Testis (tissue), 5 donors: ENCODE data around the gene SHLD1. TPM values are rescaled to one million over a fixed set of nuclear protein-coding genes. Genes with fewer than 3 reads are reported as not detected.
"Not testable (repeated sequence)": the region's sequence is repeated elsewhere in the genome, so short reads cannot be mapped to it uniquely, and the experiment has no call there.

Experiments used
- DNase-seq: peaks from one replicate; pipeline ENCODE4 v3.0.0-alpha.2; 2019
- H3K27ac ChIP-seq, 2 donors: fragments of 200-600 bp; sonication (generic); one replicate each; pipeline ENCODE4 v1.5.1; 2019
- H3K27me3 ChIP-seq: fragments of 200-600 bp; sonication (generic); one replicate; pipeline ENCODE4 v1.5.1; 2019
- H3K36me3 ChIP-seq: fragments of 200-600 bp; sonication (generic); one replicate; pipeline ENCODE4 v1.5.1; 2017; ENCODE audit warnings: low read depth; ENCODE audit errors: missing control alignments
- H3K4me1 ChIP-seq: fragments of 200-600 bp; sonication (generic); one replicate; pipeline ENCODE4 v1.5.1; 2019
- H3K4me3 ChIP-seq, 2 donors: fragments of 200-600 bp; sonication (generic); one replicate each; pipeline ENCODE4 v1.5.1; 2017 to 2019
- H3K9me3 ChIP-seq: fragments of 200-600 bp; sonication (generic); one replicate; pipeline ENCODE4 v1.5.1; 2017
- POLR2A ChIP-seq: fragments of 450-650 bp; IDR thresholded peaks from one replicate; pipeline ENCODE4 v1.6.1; 2017; ENCODE audit warnings: antibody characterized with exemption, mild to moderate bottlenecking, moderate library complexity
- WGBS, 2 donors: methylation state at CpG; one replicate each; pipeline ENCODE4 v1.1.5; 2018; 5-methylcytosine and 5-hydroxymethylcytosine counted together
- intact Hi-C: fragments of 100-400 bp; cut with DNase I; formaldehyde crosslinking; loops from one replicate; pipeline ENCODE4 v1.15.1; 2023; ENCODE audit warnings: low total_unique reads
- long read RNA-seq, 2 donors: transcript quantifications; one replicate each; lab custom pipeline, GENCODE V29; 2026
- polyA plus RNA-seq: library from polyadenylated mRNA; stranded (reverse); fragments of 350-450 nt; fragmentation: Illumina TruSeq; extraction: RNeasy Lipid Tissue Mini Kit (QIAGEN cat#74804); gene quantifications from one replicate; pipeline ENCODE4 v1.2.3, GENCODE V29; 2014; ENCODE audit warnings: low read depth, low replicate concordance; ENCODE audit not compliant: insufficient read depth
- total RNA-seq, 2 donors: library from RNA; depleted of rRNA; stranded (reverse); fragments of >200 nt; gene quantifications; one replicate each; pipeline ENCODE4 v1.2.3, GENCODE V29; 2016
- TF ChIP-seq, protein P1 (sequence below), 3 experiments: fragments of 450-650 bp in 2 of 3; fragments of 200-600 bp in 1 of 3; sonication (generic) in 1 of 3; IDR thresholded peaks; one replicate each; pipeline ENCODE4 v1.5.1; 2016 to 2019; ENCODE audit warnings: antibody characterized with exemption in 3 of 3, mild to moderate bottlenecking in 2 of 3, moderate library complexity in 1 of 3

SHLD1 gene, protein sequence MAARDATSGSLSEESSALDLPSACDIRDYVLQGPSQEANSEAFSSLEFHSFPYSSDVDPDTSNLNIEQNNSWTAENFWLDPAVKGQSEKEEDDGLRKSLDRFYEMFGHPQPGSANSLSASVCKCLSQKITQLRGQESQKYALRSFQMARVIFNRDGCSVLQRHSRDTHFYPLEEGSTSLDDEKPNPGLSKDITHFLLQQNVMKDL
- total RNA-seq (1 to 10 TPM; 2.2 to 6.0 TPM), polyA plus RNA-seq (5.4 TPM)
- long read RNA-seq, donor 1, transcript SHLD1-201 (3 exons, 1,154 nt) = major isoform, 12 of 12 reads
- long read RNA-seq, donor 1, partial matches to known transcripts = 0 of 12 reads
- long read RNA-seq, donor 1, other reads (novel, unspliced or antisense) = 0 of 12 reads
- long read RNA-seq, donor 2, transcript SHLD1-201 (3 exons, 1,154 nt) = major isoform, 6 of 6 reads
- long read RNA-seq, donor 2, partial matches to known transcripts = 0 of 6 reads
- long read RNA-seq, donor 2, other reads (novel, unspliced or antisense) = 0 of 6 reads

DNA sequence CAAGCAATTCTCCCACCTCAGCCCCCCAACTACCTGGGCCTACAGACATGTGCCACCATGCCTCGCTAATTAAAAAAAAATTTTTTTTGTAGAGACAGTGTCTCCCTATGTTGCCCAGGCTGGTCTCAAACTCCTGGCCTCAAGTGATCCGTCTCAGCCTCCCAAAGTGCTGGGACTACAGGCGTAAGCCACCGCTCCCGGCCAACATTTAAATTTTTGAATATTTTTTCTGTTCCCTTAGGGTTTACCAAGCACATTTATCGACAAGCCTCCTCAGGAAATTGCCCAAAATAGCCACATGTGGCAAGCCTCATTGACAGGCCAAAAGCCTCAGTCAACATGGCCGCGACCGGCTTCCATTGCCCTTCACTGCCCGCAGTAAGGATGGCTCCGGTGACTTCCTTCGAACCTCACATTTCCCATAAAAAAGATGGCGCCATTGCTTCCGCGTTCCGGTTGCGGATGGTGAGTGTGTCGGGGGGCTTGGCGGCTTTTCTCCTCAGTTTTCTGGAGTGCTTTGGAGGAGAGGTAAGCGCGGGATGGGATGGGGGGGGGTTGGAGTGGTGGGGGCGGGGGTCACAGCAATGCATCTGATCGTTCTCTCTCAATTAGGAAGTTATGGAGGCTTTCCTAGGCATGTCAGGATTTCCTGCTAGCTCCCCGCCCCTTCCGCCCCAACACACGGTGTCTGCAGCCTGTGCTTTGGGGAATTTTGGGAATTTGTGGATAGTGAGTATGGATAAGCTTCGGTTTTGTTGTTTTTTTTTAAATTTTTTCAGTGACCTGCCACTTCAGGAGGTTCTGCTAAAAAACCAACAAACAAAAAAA is at the start of gene SHLD1:
TSS of gene SHLD1 (plus strand) at position 450 of the 828 bp plus-strand sequence. CDS start 22,465 bp downstream, outside the sequence.
- Histone ChIP-seq H3K27me3 (no peaks in the 10 kb centered on the region), H3K36me3 (no peaks in the 10 kb centered on the region), H3K27ac (peak within 1 kb of the TSS; percentile 86 to 90), H3K4me3 (peak within 1 kb of the TSS; percentile 65 to 74), H3K9me3 (no peaks in the 10 kb centered on the region), H3K4me1 (peaks cover 8% of the 10 kb centered on the region)
- DNase-seq = peak; percentile 91
- intact Hi-C loops = no loop called here
- WGBS, 2 donors = 15 to 16% methylated on average over 25 to 27 of the region's 27 CpGs
- TF ChIP-seq, protein P1, sequence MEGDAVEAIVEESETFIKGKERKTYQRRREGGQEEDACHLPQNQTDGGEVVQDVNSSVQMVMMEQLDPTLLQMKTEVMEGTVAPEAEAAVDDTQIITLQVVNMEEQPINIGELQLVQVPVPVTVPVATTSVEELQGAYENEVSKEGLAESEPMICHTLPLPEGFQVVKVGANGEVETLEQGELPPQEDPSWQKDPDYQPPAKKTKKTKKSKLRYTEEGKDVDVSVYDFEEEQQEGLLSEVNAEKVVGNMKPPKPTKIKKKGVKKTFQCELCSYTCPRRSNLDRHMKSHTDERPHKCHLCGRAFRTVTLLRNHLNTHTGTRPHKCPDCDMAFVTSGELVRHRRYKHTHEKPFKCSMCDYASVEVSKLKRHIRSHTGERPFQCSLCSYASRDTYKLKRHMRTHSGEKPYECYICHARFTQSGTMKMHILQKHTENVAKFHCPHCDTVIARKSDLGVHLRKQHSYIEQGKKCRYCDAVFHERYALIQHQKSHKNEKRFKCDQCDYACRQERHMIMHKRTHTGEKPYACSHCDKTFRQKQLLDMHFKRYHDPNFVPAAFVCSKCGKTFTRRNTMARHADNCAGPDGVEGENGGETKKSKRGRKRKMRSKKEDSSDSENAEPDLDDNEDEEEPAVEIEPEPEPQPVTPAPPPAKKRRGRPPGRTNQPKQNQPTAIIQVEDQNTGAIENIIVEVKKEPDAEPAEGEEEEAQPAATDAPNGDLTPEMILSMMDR (IDR thresholded peaks at IDR 0.05) = no peak
- no peak for TF ChIP-seq POLR2A

DNA sequence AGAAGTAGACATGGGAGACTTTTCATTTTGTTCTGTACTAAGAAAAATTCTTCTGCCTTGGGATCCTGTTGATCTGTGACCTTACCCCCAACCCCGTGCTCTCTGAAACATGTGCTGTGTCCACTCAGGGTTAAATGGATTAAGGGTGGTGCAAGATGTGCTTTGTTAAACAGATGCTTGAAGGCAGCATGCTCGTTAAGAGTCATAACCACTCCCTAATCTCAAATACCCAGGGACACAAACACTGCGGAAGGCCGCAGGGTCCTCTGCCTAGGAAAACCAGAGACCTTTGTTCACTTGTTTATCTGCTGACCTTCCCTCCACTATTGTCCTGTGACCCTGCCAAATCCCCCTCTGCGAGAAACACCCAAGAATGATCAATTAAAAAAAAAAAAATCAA is 47.9 kb upstream of the SHLD1 start:
- 76 to 80% methylated on average over 1 to 5 of the region's 5 CpGs for WGBS, 2 donors

DNA sequence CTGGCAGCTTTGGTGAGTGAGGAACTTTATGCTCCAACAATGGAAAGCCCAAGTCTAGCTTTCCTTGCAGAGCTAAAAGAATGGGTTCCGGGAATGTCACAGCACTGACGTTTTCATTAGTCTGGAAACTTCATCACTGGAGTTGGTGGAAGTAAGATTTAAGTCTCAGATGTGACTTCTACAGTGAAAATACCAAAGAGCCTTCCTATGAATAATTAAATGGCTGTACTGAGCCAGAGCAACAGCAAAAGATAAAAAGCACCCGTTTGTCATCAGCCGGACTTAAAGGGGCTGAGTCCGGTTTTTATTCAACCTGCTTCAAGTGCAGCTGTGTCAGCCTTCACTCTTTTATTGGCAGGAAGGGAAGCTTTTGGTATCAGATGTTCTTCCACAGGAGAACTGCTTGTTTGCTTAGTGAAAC is 46.5 kb upstream of the SHLD1 start:
- no peak for DNase-seq
- H3K36me3 ChIP-seq = no peaks in the 10 kb centered on the region
- no peaks in the 10 kb centered on the region for H3K27me3 ChIP-seq
- no peaks in the 10 kb centered on the region for H3K9me3 ChIP-seq
- H3K4me3 ChIP-seq = no peak overlapping the region
- H3K27ac ChIP-seq = no peak overlapping the region
- 30 to 33% methylated on average over 5 of the region's 5 CpGs for WGBS, 2 donors
- H3K4me1 ChIP-seq = no peaks in the 10 kb centered on the region
- intact Hi-C loops = no loop called here
- TF ChIP-seq POLR2A = no peak
- TF ChIP-seq, protein P1 (IDR thresholded peaks at IDR 0.05) = no peak

More for the DNA sequence above, 47.9 kb upstream of the SHLD1 start:
- H3K36me3 ChIP-seq, H3K4me3 ChIP-seq, DNase-seq, H3K27ac ChIP-seq, H3K9me3 ChIP-seq, intact Hi-C loops, H3K4me1 ChIP-seq, H3K27me3 ChIP-seq: not testable (repeated sequence)

DNA sequence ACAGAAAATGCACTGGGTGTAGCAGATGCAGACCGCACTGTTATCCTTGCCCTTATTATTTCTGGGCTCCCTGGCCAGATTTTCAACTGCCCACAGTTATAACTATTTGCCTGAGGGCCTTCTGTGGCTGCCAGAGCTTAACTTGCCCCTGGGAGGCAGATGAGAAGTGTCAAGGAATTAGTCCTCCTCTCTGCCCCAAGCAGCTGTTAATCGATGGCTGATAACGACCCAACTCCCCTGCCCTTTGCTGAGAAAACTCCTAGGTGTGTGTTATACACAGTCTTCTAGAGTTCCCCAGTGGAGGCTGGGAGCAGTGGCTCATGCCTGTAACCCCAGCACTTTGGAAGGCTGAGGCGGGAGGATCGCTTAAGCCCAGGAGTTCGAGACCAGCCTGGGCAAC is 44.4 kb upstream of the SHLD1 start:
- WGBS, 2 donors = 81 to 83% methylated on average over 6 of the region's 6 CpGs
- Histone ChIP-seq H3K36me3 (no peaks in the 10 kb centered on the region), H3K4me3 (no peak overlapping the region), H3K9me3 (no peaks in the 10 kb centered on the region), H3K27ac (no peak overlapping the region), H3K27me3 (no peaks in the 10 kb centered on the region), H3K4me1 (no peaks in the 10 kb centered on the region)
- DNase-seq = no peak
- TF ChIP-seq, protein P1 (IDR thresholded peaks at IDR 0.05) = no peak
- no peak for TF ChIP-seq POLR2A
- intact Hi-C loops = no loop called here

DNA sequence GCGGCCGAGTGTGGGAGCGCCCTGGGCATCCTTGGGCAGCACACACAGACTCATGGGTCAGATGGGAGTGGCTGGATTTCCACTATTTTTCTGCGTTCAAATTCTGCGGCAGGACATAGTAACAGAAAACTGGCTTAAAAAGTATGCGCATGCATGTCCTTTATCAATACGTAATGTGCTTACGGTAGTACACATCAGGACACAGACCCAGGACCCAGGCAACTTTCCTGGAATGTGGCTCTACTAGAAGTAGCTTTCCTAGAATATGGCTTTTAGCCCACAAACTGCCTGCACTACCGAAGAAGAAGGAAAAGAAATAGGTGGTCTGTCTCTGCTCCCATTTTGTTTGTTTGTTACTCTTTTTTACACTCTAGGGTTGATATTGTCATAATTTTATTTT is 43.4 kb upstream of the SHLD1 start:
- Histone ChIP-seq H3K4me1 (no peaks in the 10 kb centered on the region), H3K4me3 (no peak overlapping the region), H3K27me3 (no peaks in the 10 kb centered on the region), H3K27ac (no peak overlapping the region), H3K36me3 (no peaks in the 10 kb centered on the region), H3K9me3 (no peaks in the 10 kb centered on the region)
- DNase-seq = no peak
- no peak for TF ChIP-seq POLR2A
- intact Hi-C loops = no loop called here
- WGBS, 2 donors = 85 to 91% methylated on average over 9 of the region's 9 CpGs
